Measurements from ENCODE around the gene MRM1. TPM values are rescaled to one million over a fixed set of nuclear protein-coding genes. Genes with fewer than 3 reads are reported as not detected.

MRM1 gene
- total and polyA plus RNA-seq, 9 of the 15 experiments (the other 6 are each of a cell fraction or from before 2014, with no cell fraction given), result 0.61 to 28.4 (median 21.5) TPM

DNA sequence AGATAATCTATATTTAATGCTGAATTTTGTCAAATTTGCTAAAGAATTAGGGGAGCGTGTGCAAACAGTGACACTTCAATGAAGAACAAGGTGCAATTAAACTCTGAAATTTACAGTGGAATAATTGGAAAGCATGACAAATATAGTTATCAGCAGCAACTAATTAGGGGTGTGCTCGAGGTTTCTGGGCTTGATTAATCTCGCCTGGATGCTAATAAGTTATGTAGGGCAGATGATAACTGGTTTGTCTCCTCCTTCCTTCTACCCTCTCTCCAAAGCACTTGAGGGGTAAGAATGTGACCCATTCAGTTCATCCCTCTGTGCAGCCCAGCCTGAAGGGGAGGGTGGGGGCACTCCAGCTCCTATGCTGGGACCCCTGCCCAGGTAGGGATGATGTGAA is 21.9 kb downstream of the MRM1 start (continued):
- TF ChIP-seq MCM7 (IDR thresholded peaks at IDR 0.05) (no peak), ZBTB17 (CRISPR knock-in tag; IDR thresholded peaks at IDR 0.05) (peak; percentile 95), SPI1 (IDR thresholded peaks at IDR 0.05; ENCODE audit: borderline replicate concordance, low read depth, low read length) (no peak), GTF2E2 (tag; IDR thresholded peaks at IDR 0.05) (no peak), ZNF707 (CRISPR knock-in tag; conservative IDR thresholded peaks at IDR 0.05) (no peak), PTRF (tag; IDR thresholded peaks at IDR 0.05) (no peak), PTBP1 (IDR thresholded peaks at IDR 0.05; ENCODE audit: low read depth, low read length) (no peak), SRSF1 (IDR thresholded peaks at IDR 0.05; ENCODE audit: low read depth, low read length) (no peak), KHSRP (IDR thresholded peaks at IDR 0.05) (no peak), SMAD3 (CRISPR knock-in tag; conservative IDR thresholded peaks at IDR 0.05) (no peak), EGR1 (conservative IDR thresholded peaks at IDR 0.05) (no peak), POLR3G (IDR thresholded peaks at IDR 0.05; ENCODE audit: extremely low read depth, insufficient read length, insufficient replicate concordance) (no peak), DACH1 (IDR thresholded peaks at IDR 0.05; ENCODE audit: partially characterized antibody) (peak; percentile 12), MAX (CRISPR knock-in tag; IDR thresholded peaks at IDR 0.05) (no peak), KDM4B (IDR thresholded peaks at IDR 0.05; ENCODE audit: borderline replicate concordance in 2 of 2, low read depth in 1 of 2) (no peak), ZNF212 (CRISPR knock-in tag; IDR thresholded peaks at IDR 0.05) (no peak)
- TF ChIP-seq, protein P1, sequence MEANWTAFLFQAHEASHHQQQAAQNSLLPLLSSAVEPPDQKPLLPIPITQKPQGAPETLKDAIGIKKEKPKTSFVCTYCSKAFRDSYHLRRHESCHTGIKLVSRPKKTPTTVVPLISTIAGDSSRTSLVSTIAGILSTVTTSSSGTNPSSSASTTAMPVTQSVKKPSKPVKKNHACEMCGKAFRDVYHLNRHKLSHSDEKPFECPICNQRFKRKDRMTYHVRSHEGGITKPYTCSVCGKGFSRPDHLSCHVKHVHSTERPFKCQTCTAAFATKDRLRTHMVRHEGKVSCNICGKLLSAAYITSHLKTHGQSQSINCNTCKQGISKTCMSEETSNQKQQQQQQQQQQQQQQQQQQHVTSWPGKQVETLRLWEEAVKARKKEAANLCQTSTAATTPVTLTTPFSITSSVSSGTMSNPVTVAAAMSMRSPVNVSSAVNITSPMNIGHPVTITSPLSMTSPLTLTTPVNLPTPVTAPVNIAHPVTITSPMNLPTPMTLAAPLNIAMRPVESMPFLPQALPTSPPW (CRISPR knock-in tag; IDR thresholded peaks at IDR 0.05), result no peak
- TF ChIP-seq, protein P2, sequence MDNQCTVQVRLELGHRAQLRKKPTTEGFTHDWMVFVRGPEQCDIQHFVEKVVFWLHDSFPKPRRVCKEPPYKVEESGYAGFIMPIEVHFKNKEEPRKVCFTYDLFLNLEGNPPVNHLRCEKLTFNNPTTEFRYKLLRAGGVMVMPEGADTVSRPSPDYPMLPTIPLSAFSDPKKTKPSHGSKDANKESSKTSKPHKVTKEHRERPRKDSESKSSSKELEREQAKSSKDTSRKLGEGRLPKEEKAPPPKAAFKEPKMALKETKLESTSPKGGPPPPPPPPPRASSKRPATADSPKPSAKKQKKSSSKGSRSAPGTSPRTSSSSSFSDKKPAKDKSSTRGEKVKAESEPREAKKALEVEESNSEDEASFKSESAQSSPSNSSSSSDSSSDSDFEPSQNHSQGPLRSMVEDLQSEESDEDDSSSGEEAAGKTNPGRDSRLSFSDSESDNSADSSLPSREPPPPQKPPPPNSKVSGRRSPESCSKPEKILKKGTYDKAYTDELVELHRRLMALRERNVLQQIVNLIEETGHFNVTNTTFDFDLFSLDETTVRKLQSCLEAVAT (IDR thresholded peaks at IDR 0.05), result peak in 1 of 2 experiments; percentile 95; a peak in 2 of 4 replicates
- TF ChIP-seq, protein P3, sequence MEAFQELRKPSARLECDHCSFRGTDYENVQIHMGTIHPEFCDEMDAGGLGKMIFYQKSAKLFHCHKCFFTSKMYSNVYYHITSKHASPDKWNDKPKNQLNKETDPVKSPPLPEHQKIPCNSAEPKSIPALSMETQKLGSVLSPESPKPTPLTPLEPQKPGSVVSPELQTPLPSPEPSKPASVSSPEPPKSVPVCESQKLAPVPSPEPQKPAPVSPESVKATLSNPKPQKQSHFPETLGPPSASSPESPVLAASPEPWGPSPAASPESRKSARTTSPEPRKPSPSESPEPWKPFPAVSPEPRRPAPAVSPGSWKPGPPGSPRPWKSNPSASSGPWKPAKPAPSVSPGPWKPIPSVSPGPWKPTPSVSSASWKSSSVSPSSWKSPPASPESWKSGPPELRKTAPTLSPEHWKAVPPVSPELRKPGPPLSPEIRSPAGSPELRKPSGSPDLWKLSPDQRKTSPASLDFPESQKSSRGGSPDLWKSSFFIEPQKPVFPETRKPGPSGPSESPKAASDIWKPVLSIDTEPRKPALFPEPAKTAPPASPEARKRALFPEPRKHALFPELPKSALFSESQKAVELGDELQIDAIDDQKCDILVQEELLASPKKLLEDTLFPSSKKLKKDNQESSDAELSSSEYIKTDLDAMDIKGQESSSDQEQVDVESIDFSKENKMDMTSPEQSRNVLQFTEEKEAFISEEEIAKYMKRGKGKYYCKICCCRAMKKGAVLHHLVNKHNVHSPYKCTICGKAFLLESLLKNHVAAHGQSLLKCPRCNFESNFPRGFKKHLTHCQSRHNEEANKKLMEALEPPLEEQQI (IDR thresholded peaks at IDR 0.05), result no peak
